H9 (cell line): ENCODE data around the gene THSD7A. TPM values are rescaled to one million over a fixed set of nuclear protein-coding genes. Genes with fewer than 3 reads are reported as not detected.

ENCODE experiments used
- DNase-seq: peaks from one replicate; pipeline ENCODE4 v3.0.0-alpha.2; 2017
- H2AFZ ChIP-seq: one replicate; pipeline ENCODE4 v1.6.1; 2013; ENCODE audit warnings: mild to moderate bottlenecking, low read length, control low read depth, moderate library complexity
- H2AK5ac ChIP-seq: 2 replicates; pipeline ENCODE4 v1.6.1; 2013; ENCODE audit warnings: low read length, control low read depth, mixed read lengths; ENCODE audit not compliant: insufficient read length
- H2BK120ac ChIP-seq: one replicate; pipeline ENCODE4 v1.6.1; 2013; ENCODE audit warnings: low read depth, mild to moderate bottlenecking, low read length, control low read depth, inconsistent platforms; ENCODE audit not compliant: poor library complexity, severe bottlenecking
- H2BK12ac ChIP-seq: 2 replicates; pipeline ENCODE4 v1.6.1; 2013; ENCODE audit warnings: low read length, control low read depth, mixed read lengths, low read depth; ENCODE audit not compliant: insufficient read length
- H2BK15ac ChIP-seq: 2 replicates; pipeline ENCODE4 v1.6.1; 2013; ENCODE audit warnings: low read depth, low read length, control low read depth
- H2BK20ac ChIP-seq: one replicate; pipeline ENCODE4 v1.6.1; 2013; ENCODE audit warnings: low read depth, mild to moderate bottlenecking, low read length, control low read depth, inconsistent platforms; ENCODE audit not compliant: poor library complexity, severe bottlenecking
- H2BK5ac ChIP-seq: 2 replicates; pipeline ENCODE4 v1.6.1; 2013; ENCODE audit warnings: low read length, control low read depth, mixed read lengths; ENCODE audit not compliant: insufficient read length
- H3K14ac ChIP-seq: 2 replicates; pipeline ENCODE4 v1.6.1; 2013; ENCODE audit warnings: low read length, control low read depth; ENCODE audit not compliant: insufficient read depth
- H3K18ac ChIP-seq: 2 replicates; pipeline ENCODE4 v1.6.1; 2013; ENCODE audit warnings: low read depth, mild to moderate bottlenecking, mixed read lengths, low read length, control low read depth; ENCODE audit not compliant: insufficient read length
- H3K23ac ChIP-seq: 2 replicates; pipeline ENCODE4 v1.6.1; 2013; ENCODE audit warnings: low read length, control low read depth, mixed read lengths, low read depth; ENCODE audit not compliant: insufficient read length
- H3K23me2 ChIP-seq: 2 replicates; pipeline ENCODE4 v1.6.1; 2013; ENCODE audit warnings: low read depth, mild to moderate bottlenecking, mixed read lengths, low read length, control low read depth; ENCODE audit not compliant: insufficient read length, poor library complexity, severe bottlenecking
- H3K27ac ChIP-seq: 2 replicates; pipeline ENCODE4 v1.5.1; 2013; ENCODE audit warnings: low read length, control low read depth, mixed read lengths, low read depth; ENCODE audit not compliant: insufficient read length
- H3K27me3 ChIP-seq: 2 replicates; pipeline ENCODE4 v1.6.1; 2013; ENCODE audit warnings: low read length, control low read depth, inconsistent platforms; ENCODE audit not compliant: insufficient read depth
- H3K4ac ChIP-seq: 2 replicates; pipeline ENCODE4 v1.6.1; 2013; ENCODE audit warnings: low read depth, mild to moderate bottlenecking, control low read depth, inconsistent platforms, low read length, moderate library complexity
- H3K4me1 ChIP-seq: 2 replicates; pipeline ENCODE4 v1.6.1; 2013; ENCODE audit warnings: low read length, control low read depth, inconsistent platforms; ENCODE audit not compliant: insufficient read depth
- H3K4me2 ChIP-seq: 2 replicates; pipeline ENCODE4 v1.6.1; 2013; ENCODE audit warnings: low read length, control low read depth, mixed read lengths; ENCODE audit not compliant: insufficient read length, insufficient read depth
- H3K56ac ChIP-seq: 2 replicates; pipeline ENCODE4 v1.6.1; 2013; ENCODE audit warnings: low read depth, mild to moderate bottlenecking, mixed read lengths, low read length, control low read depth; ENCODE audit not compliant: insufficient read length
- H3K79me1 ChIP-seq: 2 replicates; pipeline ENCODE4 v1.6.1; 2013; ENCODE audit warnings: low read depth, mild to moderate bottlenecking, moderate library complexity, low read length, control low read depth, inconsistent platforms; ENCODE audit not compliant: insufficient read depth, poor library complexity, severe bottlenecking
- H3K79me2 ChIP-seq: 2 replicates; pipeline ENCODE4 v1.6.1; 2013; ENCODE audit warnings: low read length, control low read depth, inconsistent platforms; ENCODE audit not compliant: insufficient read depth
- H3K9ac ChIP-seq: 2 replicates; pipeline ENCODE4 v1.6.1; 2013; ENCODE audit warnings: low read length, control low read depth, mixed read lengths; ENCODE audit not compliant: insufficient read length; ENCODE audit errors: extremely low read depth
- H3K9me3 ChIP-seq: one replicate; pipeline ENCODE4 v1.6.1; 2013; ENCODE audit warnings: low read depth, low read length, inconsistent platforms; ENCODE audit not compliant: control insufficient read depth
- H3T11ph ChIP-seq: one replicate; pipeline ENCODE4 v1.6.1; 2013; ENCODE audit warnings: mild to moderate bottlenecking, low read length, control low read depth, inconsistent platforms
- H4K20me1 ChIP-seq: one replicate; pipeline ENCODE4 v1.6.1; 2013; ENCODE audit not compliant: control insufficient read depth, insufficient read length, insufficient read depth
- H4K5ac ChIP-seq: 2 replicates; pipeline ENCODE4 v1.6.1; 2013; ENCODE audit warnings: low read depth, mild to moderate bottlenecking, mixed read lengths, low read length, control low read depth; ENCODE audit not compliant: insufficient read length
- H4K8ac ChIP-seq: replicated peaks from 2 replicates; pipeline ENCODE4 v1.6.1; 2013; ENCODE audit warnings: low read length, control low read depth, mixed read lengths, low read depth; ENCODE audit not compliant: insufficient read length
- H4K91ac ChIP-seq: 2 replicates; pipeline ENCODE4 v1.6.1; 2013; ENCODE audit warnings: low read depth, mild to moderate bottlenecking, moderate library complexity, mixed read lengths, low read length, control low read depth; ENCODE audit not compliant: insufficient read length
- H3K27ac Mint-ChIP-seq, 3 experiments: 2 replicates in 2 of 3; 3 replicates in 1 of 3; pipeline ENCODE4 v1.8.0; 2020 to 2021; ENCODE audit warnings: mixed read lengths in 3 of 3, mild to moderate bottlenecking in 1 of 3, moderate library complexity in 1 of 3
- H3K27me3 Mint-ChIP-seq: 2 replicates; pipeline ENCODE4 v1.8.0; 2021; ENCODE audit warnings: low read depth, mild to moderate bottlenecking, moderate library complexity, mixed read lengths
- H3K36me3 Mint-ChIP-seq, 3 experiments: 2 replicates in 2 of 3; 3 replicates in 1 of 3; pipeline ENCODE4 v1.8.0; 2020 to 2021; ENCODE audit warnings: low read depth in 3 of 3, mixed read lengths in 3 of 3; ENCODE audit not compliant: insufficient read depth in 1 of 3
- H3K4me1 Mint-ChIP-seq, 2 experiments: 2 replicates each; pipeline ENCODE4 v1.8.0; 2020; ENCODE audit warnings: mixed read lengths in 2 of 2
- H3K4me3 Mint-ChIP-seq, 2 experiments: 2 replicates in 1 of 2; 3 replicates in 1 of 2; pipeline ENCODE4 v1.8.0; 2020 to 2021; ENCODE audit warnings: mild to moderate bottlenecking in 2 of 2, mixed read lengths in 2 of 2, moderate library complexity in 1 of 2
- H3K9me3 Mint-ChIP-seq, 2 experiments: 2 replicates in 1 of 2; 3 replicates in 1 of 2; pipeline ENCODE4 v1.8.0; 2020; ENCODE audit warnings: mild to moderate bottlenecking in 2 of 2, mixed read lengths in 2 of 2, moderate library complexity in 1 of 2
- CTCF ChIP-seq: fragments of 200-600 bp; sonication (generic); conservative IDR thresholded peaks from 3 replicates; pipeline ENCODE4 v1.8.0; 2021; ENCODE audit warnings: antibody characterized with exemption, mild to moderate bottlenecking
- WGBS: extraction: QIAGEN DNeasy Blood & Tissue Kit; methylation state at CpG from one replicate; pipeline ENCODE4 v1.1.7; 2013; ENCODE audit warnings: missing lambda C conversion rate, low lambda C conversion rate, mixed read lengths; ENCODE audit not compliant: insufficient read length; ENCODE audit errors: extremely low coverage; 5-methylcytosine and 5-hydroxymethylcytosine counted together
- total RNA-seq: library from RNA; stranded (reverse); gene quantifications from 2 replicates; pipeline ENCODE4 v1.2.1, GENCODE V29; 2021

Gene THSD7A
- total RNA-seq, 1 experiment from 2014 or later: 0.42 TPM

GRCh38 chr7:11699666-11700065 is 132.3 kb downstream of the THSD7A start:
- Histone ChIP-seq H3K23me2 (no peaks in the 10 kb centered on the region), H3K27me3 (no peaks in the 10 kb centered on the region), H3K18ac (no peak overlapping the region), H3K9me3 (no peaks in the 10 kb centered on the region), H2AFZ (no peak overlapping the region), H3K4me1 (no peaks in the 10 kb centered on the region), H3K56ac (no peak overlapping the region), H3K27ac (no peak overlapping the region), H3K4ac (no peak overlapping the region), H3K9ac (no peak overlapping the region), H3K4me2 (no peak overlapping the region), H3T11ph (no peak overlapping the region), H3K79me1 (no peaks in the 10 kb centered on the region), H3K23ac (no peak overlapping the region), H2BK5ac (no peak overlapping the region), H2BK20ac (no peak overlapping the region), H2AK5ac (no peak overlapping the region), H3K14ac (no peak overlapping the region), H3K79me2 (no peaks in the 10 kb centered on the region), H2BK12ac (no peak overlapping the region), H4K91ac (no peak overlapping the region), H2BK15ac (no peak overlapping the region), H4K8ac (no peak overlapping the region), H4K5ac (no peak overlapping the region), H2BK120ac (no peak overlapping the region), H4K20me1 (no peaks in the 10 kb centered on the region)
- Mint-ChIP-seq H3K27ac (no peak overlapping the region), H3K9me3 (no peaks in the 10 kb centered on the region), H3K27me3 (no peaks in the 10 kb centered on the region), H3K4me3 (no peak overlapping the region), H3K36me3 (no peaks in the 10 kb centered on the region), H3K4me1 (peaks cover 9% of the 10 kb centered on the region in 2 experiments; a peak in 3 of 4 replicates)
- no peak for DNase-seq
- no CpG with 5 or more reads among the region's 5 CpGs for WGBS
- TF ChIP-seq CTCF: no peak
